Measurements from ENCODE around the gene FAM193B.

DNA sequence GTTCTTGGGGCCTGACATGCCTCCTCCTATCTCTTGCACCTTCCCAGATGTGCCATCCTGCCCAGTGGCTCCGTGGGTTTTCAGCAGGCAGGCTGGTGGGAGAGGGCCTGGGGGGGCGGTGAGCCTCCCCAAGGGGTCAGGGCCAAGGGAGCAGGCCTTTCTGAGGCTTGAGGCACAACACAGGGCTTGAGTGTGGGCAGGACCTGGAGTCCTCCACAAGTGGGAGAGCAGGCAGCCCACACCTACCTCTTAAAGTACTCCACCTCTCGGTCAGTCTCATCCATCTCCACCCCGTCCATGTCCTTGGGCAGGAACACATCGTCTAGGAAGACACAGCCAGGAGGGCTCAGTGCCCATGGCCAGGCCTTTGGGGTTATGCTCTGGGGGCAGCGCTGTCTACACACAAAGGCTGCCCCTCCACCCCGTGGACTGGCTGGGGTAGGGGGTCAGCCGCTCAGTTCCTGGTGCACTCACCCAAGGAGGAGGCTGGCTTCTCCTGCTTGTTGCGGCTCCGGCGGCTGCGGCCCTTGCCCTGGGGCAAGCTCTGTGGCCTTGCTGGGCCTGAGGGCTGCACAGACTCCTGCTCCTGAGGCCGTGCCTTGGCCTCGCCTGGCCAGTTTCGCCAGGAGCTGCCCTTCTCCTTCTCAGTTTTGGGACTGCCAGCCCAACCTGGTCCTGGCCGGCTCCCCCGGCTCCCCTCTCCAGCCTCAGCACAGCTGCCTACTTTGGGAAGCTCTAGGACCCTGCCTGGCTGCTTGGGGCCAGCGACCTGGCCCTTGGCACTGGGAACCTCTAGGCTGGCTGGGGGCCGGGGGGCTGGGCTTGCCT lies 30.4 kb downstream of the FAM193B start:
- TF ChIP-seq, protein P1, sequence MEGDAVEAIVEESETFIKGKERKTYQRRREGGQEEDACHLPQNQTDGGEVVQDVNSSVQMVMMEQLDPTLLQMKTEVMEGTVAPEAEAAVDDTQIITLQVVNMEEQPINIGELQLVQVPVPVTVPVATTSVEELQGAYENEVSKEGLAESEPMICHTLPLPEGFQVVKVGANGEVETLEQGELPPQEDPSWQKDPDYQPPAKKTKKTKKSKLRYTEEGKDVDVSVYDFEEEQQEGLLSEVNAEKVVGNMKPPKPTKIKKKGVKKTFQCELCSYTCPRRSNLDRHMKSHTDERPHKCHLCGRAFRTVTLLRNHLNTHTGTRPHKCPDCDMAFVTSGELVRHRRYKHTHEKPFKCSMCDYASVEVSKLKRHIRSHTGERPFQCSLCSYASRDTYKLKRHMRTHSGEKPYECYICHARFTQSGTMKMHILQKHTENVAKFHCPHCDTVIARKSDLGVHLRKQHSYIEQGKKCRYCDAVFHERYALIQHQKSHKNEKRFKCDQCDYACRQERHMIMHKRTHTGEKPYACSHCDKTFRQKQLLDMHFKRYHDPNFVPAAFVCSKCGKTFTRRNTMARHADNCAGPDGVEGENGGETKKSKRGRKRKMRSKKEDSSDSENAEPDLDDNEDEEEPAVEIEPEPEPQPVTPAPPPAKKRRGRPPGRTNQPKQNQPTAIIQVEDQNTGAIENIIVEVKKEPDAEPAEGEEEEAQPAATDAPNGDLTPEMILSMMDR (IDR thresholded peaks at IDR 0.05; ENCODE audit: low read depth, low read length) = no peak
- no peak for TF ChIP-seq EZH2phosphoT487 (IDR thresholded peaks at IDR 0.05; ENCODE audit: low read depth)
